ENCODE results near the gene BMPER.

Gene BMPER

DNA sequence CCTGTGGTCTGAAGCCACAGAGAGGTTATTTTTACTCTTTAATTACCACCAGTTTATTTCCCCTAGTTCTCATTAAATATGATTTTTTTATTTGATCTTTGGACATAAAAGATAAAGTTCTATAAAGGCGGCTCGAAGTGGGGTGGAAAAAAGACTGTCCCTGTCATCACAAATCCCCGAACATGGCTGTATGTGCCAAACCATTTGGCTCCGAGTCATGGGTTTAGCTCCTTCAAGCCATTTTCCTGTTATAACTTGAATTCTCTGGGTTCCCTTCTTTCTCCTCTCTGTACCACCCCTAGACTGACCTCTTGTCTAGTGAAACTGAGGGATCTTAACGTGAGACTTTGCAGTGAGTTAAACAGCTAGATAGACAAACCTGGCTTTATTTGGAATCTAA is 181.6 kb downstream of the BMPER start:
- H3K9me3 Mint-ChIP-seq = no peaks in the 10 kb centered on the region
- DNase-seq = no peak
- peaks cover 12% of the 10 kb centered on the region for H3K27me3 Mint-ChIP-seq
- no peak overlapping the region for H3K27ac Mint-ChIP-seq
- H3K4me3 Mint-ChIP-seq = no peak overlapping the region
- ATAC-seq = no peak
- no peaks in the 10 kb centered on the region for H3K4me1 Mint-ChIP-seq

- peaks cover 12% of the 10 kb centered on the region for H3K27me3 Mint-ChIP-seq
These were observed 182.9 kb downstream of the BMPER start for GRCh38 chr7:34087892-34088891.

DNA sequence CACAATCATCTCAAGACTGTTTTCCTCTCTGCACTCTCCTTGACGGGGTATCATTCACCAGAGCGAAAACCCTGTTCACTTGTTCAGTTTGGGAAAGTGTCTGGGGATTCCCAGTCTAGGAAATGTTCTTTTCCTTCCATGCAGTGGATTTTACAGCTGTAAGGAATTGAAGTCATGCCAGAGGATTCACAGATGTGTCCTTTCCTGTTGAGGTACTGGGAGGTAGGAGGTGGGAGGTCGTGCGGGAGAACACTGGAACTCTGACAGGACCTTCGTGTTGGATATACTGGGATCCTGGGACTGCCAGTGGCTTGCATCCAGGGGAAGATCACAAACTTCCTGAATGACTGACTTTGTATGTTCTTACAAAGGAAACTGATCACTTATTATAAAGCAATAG is 185.5 kb downstream of the BMPER start:
- DNase-seq = no peak
- no peaks in the 10 kb centered on the region for H3K4me1 Mint-ChIP-seq
- H3K4me3 Mint-ChIP-seq = no peak overlapping the region
- peaks cover 12% of the 10 kb centered on the region for H3K27me3 Mint-ChIP-seq
- no peaks in the 10 kb centered on the region for H3K9me3 Mint-ChIP-seq
- H3K27ac Mint-ChIP-seq = no peak overlapping the region
- ATAC-seq = no peak

More at GRCh38 chr7:34087892-34088891, 182.9 kb downstream of the BMPER start:
- no peaks in the 10 kb centered on the region for H3K9me3 Mint-ChIP-seq
- DNase-seq = no peak
- H3K4me3 Mint-ChIP-seq = no peak overlapping the region
- H3K27ac Mint-ChIP-seq = no peak overlapping the region
- peak; percentile 40 for ATAC-seq
- H3K4me1 Mint-ChIP-seq = no peaks in the 10 kb centered on the region

- H3K4me1 Mint-ChIP-seq = no peaks in the 10 kb centered on the region
- no peak overlapping the region for H3K4me3 Mint-ChIP-seq
These were observed 186.1 kb downstream of the BMPER start for GRCh38 chr7:34091321-34091917.

DNA sequence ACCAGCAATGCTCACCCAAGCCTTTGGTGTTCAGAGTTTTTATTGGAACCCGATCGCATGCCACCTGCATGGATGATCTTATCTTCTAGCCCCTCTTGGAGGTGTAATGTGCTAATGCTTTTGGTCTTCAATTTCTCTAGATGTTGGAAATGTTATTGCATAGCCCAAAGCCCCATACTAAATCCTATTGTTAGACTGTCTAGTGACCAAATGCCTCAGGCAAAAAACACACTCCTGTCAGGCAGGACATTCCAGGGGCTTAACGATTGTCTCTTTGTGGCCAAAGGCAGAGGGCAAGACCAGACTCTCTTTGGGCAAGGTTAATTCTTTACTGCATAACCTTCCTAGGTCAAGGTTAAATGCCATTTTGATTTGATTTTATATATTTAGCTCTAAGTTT is 187.9 kb downstream of the BMPER start:
- H3K9me3 Mint-ChIP-seq = no peaks in the 10 kb centered on the region
- ATAC-seq (no peak), DNase-seq (no peak)
- no peak overlapping the region for H3K27ac Mint-ChIP-seq
- H3K27me3 Mint-ChIP-seq = peaks cover 12% of the 10 kb centered on the region
- H3K4me3 Mint-ChIP-seq = no peak overlapping the region
- H3K4me1 Mint-ChIP-seq = no peaks in the 10 kb centered on the region

More at GRCh38 chr7:34091321-34091917, 186.1 kb downstream of the BMPER start:
- ATAC-seq (no peak), DNase-seq (peak in 1 of 2 donors; percentile 3)
- Mint-ChIP-seq H3K9me3 (no peaks in the 10 kb centered on the region), H3K27ac (no peak overlapping the region), H3K27me3 (peaks cover 12% of the 10 kb centered on the region)

GRCh38 chr7:34096198-34096651 is 190.9 kb downstream of the BMPER start:
- Mint-ChIP-seq H3K27me3 (no peaks in the 10 kb centered on the region), H3K9me3 (no peaks in the 10 kb centered on the region), H3K4me3 (no peak overlapping the region), H3K27ac (no peak overlapping the region), H3K4me1 (no peaks in the 10 kb centered on the region)
- no peak for DNase-seq
- no peak for ATAC-seq

DNA sequence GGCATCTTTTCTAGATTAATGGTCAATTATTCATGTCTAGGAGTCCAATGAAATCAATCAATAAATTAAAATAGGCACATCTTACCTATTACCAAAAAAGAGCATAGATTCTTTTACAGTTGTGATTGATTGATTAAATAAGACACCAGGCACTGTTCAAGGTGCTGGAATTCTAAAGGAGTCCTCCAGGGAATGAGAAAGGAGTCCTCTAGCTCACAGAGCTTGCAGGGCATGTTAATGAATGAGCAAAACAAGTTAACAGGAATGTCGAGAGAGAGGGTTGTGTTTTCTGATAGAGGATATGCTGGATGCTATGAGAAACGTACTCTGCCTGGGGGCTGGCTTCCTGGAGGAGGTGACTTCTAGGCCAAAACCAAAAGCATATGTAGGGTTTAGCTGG is 191.4 kb downstream of the BMPER start:
- no peak overlapping the region for H3K27ac Mint-ChIP-seq
- H3K27me3 Mint-ChIP-seq = no peaks in the 10 kb centered on the region
- H3K4me3 Mint-ChIP-seq = no peak overlapping the region
- ATAC-seq (no peak), DNase-seq (no peak)
- H3K9me3 Mint-ChIP-seq = no peaks in the 10 kb centered on the region
- H3K4me1 Mint-ChIP-seq = no peaks in the 10 kb centered on the region

DNA sequence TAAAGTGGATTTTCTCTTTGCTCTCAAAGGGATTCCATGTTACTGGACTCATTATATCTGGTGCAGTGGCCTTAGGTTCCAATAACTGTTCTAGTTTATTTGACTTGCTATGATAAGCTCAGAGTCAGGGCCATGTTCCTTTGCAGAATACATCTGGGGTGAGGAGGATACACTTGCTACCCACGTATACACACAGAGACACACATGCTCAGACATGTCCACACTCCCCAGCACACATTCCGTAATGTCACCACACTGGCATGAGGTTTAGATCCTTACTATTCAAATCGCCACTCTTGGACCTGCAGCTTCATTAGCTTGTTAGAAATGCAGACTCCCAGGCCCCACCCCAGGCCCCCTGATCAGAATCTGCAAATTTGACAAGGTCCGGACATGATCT is 195.3 kb downstream of the BMPER start:
- DNase-seq = no peak
- no peak overlapping the region for H3K4me3 Mint-ChIP-seq
- H3K4me1 Mint-ChIP-seq = no peaks in the 10 kb centered on the region
- H3K9me3 Mint-ChIP-seq = peaks cover 14 to 16% of the 10 kb centered on the region in 2 donors
- H3K27me3 Mint-ChIP-seq = no peaks in the 10 kb centered on the region
- H3K27ac Mint-ChIP-seq = no peak overlapping the region
- no peak for ATAC-seq

DNA sequence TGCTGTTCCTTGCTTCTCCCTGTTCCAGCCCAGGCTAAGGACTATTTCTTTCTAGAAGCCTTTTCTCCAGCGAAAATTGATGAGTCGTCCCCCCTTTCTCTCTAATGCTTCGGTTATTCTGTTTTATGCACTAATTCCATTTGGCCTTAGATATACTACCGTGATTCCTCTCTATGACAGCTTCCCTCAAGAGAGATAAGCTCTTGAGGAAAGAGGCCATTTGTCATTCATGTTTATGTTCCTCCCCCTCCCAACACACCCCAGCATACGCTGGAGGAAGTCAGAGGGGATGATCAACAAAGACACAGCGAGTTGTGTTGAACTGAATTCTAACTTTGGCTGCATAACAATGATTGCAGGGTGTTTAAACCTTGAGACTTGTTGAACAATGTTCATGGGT is 198.8 kb downstream of the BMPER start:
- H3K27me3 Mint-ChIP-seq = no peaks in the 10 kb centered on the region
- no peak for DNase-seq
- no peaks in the 10 kb centered on the region for H3K4me1 Mint-ChIP-seq
- ATAC-seq = no peak
- H3K27ac Mint-ChIP-seq = no peak overlapping the region
- no peak overlapping the region for H3K4me3 Mint-ChIP-seq
- peaks cover 17 to 27% of the 10 kb centered on the region in 2 donors for H3K9me3 Mint-ChIP-seq

- Mint-ChIP-seq H3K4me3 (no peak overlapping the region), H3K9me3 (peaks cover 17 to 27% of the 10 kb centered on the region in 2 donors)
These were observed 199.7 kb downstream of the BMPER start for GRCh38 chr7:34104992-34105391.

GRCh38 chr7:34107276-34107675 is 201.9 kb downstream of the BMPER start:
- Mint-ChIP-seq H3K27ac (no peak overlapping the region), H3K9me3 (peaks cover 22 to 34% of the 10 kb centered on the region in 2 donors), H3K4me3 (no peak overlapping the region), H3K27me3 (no peaks in the 10 kb centered on the region), H3K4me1 (no peaks in the 10 kb centered on the region)
- ATAC-seq (no peak), DNase-seq (no peak)

More at GRCh38 chr7:34104992-34105391, 199.7 kb downstream of the BMPER start:
- ATAC-seq (no peak), DNase-seq (no peak)
- no peaks in the 10 kb centered on the region for H3K27me3 Mint-ChIP-seq
- H3K27ac Mint-ChIP-seq = no peak overlapping the region
- H3K4me1 Mint-ChIP-seq = no peaks in the 10 kb centered on the region

- Mint-ChIP-seq H3K27ac (no peak overlapping the region), H3K4me3 (no peak overlapping the region), H3K4me1 (no peaks in the 10 kb centered on the region), H3K9me3 (peaks cover 18 to 26% of the 10 kb centered on the region in 2 donors), H3K27me3 (no peaks in the 10 kb centered on the region)
- ATAC-seq (no peak), DNase-seq (no peak)
These were observed 202.8 kb downstream of the BMPER start for GRCh38 chr7:34108165-34108564.

GRCh38 chr7:34109936-34110780 is 204.8 kb downstream of the BMPER start:
- no peak overlapping the region for H3K27ac Mint-ChIP-seq
- no peak overlapping the region for H3K4me3 Mint-ChIP-seq
- ATAC-seq (no peak), DNase-seq (no peak)
- H3K27me3 Mint-ChIP-seq = no peaks in the 10 kb centered on the region
- peaks cover 8 to 27% of the 10 kb centered on the region in 2 donors for H3K9me3 Mint-ChIP-seq
- H3K4me1 Mint-ChIP-seq = no peaks in the 10 kb centered on the region

DNA sequence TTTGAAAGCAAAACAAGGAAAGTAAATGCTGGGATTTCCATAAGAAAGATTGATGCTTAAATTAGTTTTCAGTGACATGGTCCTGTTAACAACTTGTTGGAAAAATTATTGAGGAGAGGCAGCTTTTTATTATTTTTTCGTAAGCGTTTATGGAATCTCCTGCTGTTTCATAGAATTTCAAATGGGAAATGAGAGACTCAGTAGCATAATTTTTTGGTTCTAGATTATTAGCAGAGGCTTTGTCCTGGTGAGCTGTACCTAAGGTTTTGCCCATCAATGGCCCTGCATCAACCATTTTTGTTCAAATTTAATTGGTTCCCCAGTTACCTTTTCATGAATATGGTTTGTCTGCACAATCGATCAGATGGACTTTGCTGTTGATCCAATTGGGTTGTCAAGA is 205.7 kb downstream of the BMPER start:
- Mint-ChIP-seq H3K27me3 (no peaks in the 10 kb centered on the region), H3K9me3 (peaks cover 8 to 24% of the 10 kb centered on the region in 2 donors), H3K4me1 (no peaks in the 10 kb centered on the region), H3K4me3 (no peak overlapping the region), H3K27ac (no peak overlapping the region)
- no peak for DNase-seq
- no peak for ATAC-seq

- H3K4me1 Mint-ChIP-seq = no peaks in the 10 kb centered on the region
- H3K27ac Mint-ChIP-seq = no peak overlapping the region
- peaks cover 2 to 23% of the 10 kb centered on the region in 2 donors for H3K9me3 Mint-ChIP-seq
- H3K4me3 Mint-ChIP-seq = no peak overlapping the region
- DNase-seq (no peak), ATAC-seq (no peak)
- H3K27me3 Mint-ChIP-seq = no peaks in the 10 kb centered on the region
These were observed 210.2 kb downstream of the BMPER start for GRCh38 chr7:34115503-34115902.

Data from stimulated activated naive CD8-positive, alpha-beta T cell treated with anti-CD3 and anti-CD28 coated beads, Interleukin-15, amount 100 ng/mL, for 72 hours (primary cell).